GM12891 (cell line): Measurements from ENCODE around the gene PHETA1.

ENCODE experiments used
- PAX5 ChIP-seq: IDR thresholded peaks from 2 replicates; pipeline ENCODE4 v1.6.1; 2011; ENCODE audit warnings: low read length, moderate library complexity, mild to moderate bottlenecking; ENCODE audit not compliant: insufficient read depth, severe bottlenecking
- POLR2A ChIP-seq: IDR thresholded peaks from 2 replicates; pipeline ENCODE4 v1.6.1; 2011; ENCODE audit warnings: low read depth, low read length, control low read depth
- POLR2AphosphoS5 ChIP-seq: IDR thresholded peaks from 2 replicates; pipeline ENCODE4 v1.6.1; 2011; ENCODE audit warnings: low read depth, low read length, control low read depth
- POU2F2 ChIP-seq: IDR thresholded peaks from 2 replicates; pipeline ENCODE4 v1.6.1; 2011; ENCODE audit warnings: low read depth, mild to moderate bottlenecking, control low read depth, low read length, moderate library complexity
- SPI1 ChIP-seq: IDR thresholded peaks from 2 replicates; pipeline ENCODE4 v1.6.1; 2011; ENCODE audit warnings: low read depth, low read length, control low read depth
- TAF1 ChIP-seq: IDR thresholded peaks from 2 replicates; pipeline ENCODE4 v1.6.1; 2011; ENCODE audit warnings: low read depth, low read length, control low read depth

DNA sequence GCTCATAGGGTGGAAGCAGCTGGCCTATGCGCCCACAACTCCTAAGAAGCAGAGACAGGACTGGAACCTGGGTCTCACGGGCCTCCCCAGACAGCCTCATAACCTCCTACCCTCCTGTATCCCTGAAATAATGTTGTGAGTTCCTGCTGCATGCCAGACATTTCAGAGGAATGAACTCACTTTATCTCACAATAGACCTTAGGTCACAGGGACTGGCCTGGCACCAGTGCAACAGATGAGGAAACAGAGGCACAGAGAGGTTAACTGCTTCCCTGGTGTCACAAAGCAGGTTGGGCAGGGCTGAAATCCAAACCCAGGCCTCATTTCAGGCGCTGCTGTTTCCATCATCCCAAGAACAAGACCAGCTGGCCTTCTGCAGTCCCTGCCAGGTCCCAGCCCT lies 5.3 kb downstream of the PHETA1 start:
- TF ChIP-seq POLR2AphosphoS5: no peak
- TF ChIP-seq TAF1: no peak
- no peak for TF ChIP-seq POLR2A
- TF ChIP-seq POU2F2: no peak
- TF ChIP-seq SPI1: no peak
- TF ChIP-seq PAX5: no peak
